Testis (tissue), 3 donors: ENCODE measurements around the gene PRKAR2A. TPM values are rescaled to one million over a fixed set of nuclear protein-coding genes. Genes with fewer than 3 reads are reported as not detected.

Source experiments
- DNase-seq: peaks from one replicate; pipeline ENCODE4 v3.0.0-alpha.2; 2019
- H3K27ac ChIP-seq, 2 donors: fragments of 200-600 bp; sonication (generic); one replicate each; pipeline ENCODE4 v1.5.1; 2019
- H3K27me3 ChIP-seq: fragments of 200-600 bp; sonication (generic); one replicate; pipeline ENCODE4 v1.5.1; 2019
- H3K36me3 ChIP-seq: fragments of 200-600 bp; sonication (generic); one replicate; pipeline ENCODE4 v1.5.1; 2017; ENCODE audit warnings: low read depth; ENCODE audit errors: missing control alignments
- H3K4me1 ChIP-seq: fragments of 200-600 bp; sonication (generic); one replicate; pipeline ENCODE4 v1.5.1; 2019
- H3K4me3 ChIP-seq, 2 donors: fragments of 200-600 bp; sonication (generic); one replicate each; pipeline ENCODE4 v1.5.1; 2017 to 2019
- H3K9me3 ChIP-seq: fragments of 200-600 bp; sonication (generic); one replicate; pipeline ENCODE4 v1.5.1; 2017
- POLR2A ChIP-seq: fragments of 450-650 bp; IDR thresholded peaks from one replicate; pipeline ENCODE4 v1.6.1; 2017; ENCODE audit warnings: antibody characterized with exemption, mild to moderate bottlenecking, moderate library complexity
- WGBS, 2 donors: methylation state at CpG; one replicate each; pipeline ENCODE4 v1.1.5; 2018; 5-methylcytosine and 5-hydroxymethylcytosine counted together
- intact Hi-C: fragments of 100-400 bp; cut with DNase I; formaldehyde crosslinking; loops from one replicate; pipeline ENCODE4 v1.15.1; 2023; ENCODE audit warnings: low total_unique reads
- polyA plus RNA-seq: library from polyadenylated mRNA; stranded (reverse); fragments of 350-450 nt; fragmentation: Illumina TruSeq; extraction: RNeasy Lipid Tissue Mini Kit (QIAGEN cat#74804); gene quantifications from one replicate; pipeline ENCODE4 v1.2.3, GENCODE V29; 2014; ENCODE audit warnings: low read depth, low replicate concordance; ENCODE audit not compliant: insufficient read depth
- total RNA-seq, 2 donors: library from RNA; depleted of rRNA; stranded (reverse); fragments of >200 nt; gene quantifications; one replicate each; pipeline ENCODE4 v1.2.3, GENCODE V29; 2016
- TF ChIP-seq, protein P1 (sequence below), 3 experiments: fragments of 450-650 bp in 2 of 3; fragments of 200-600 bp in 1 of 3; sonication (generic) in 1 of 3; IDR thresholded peaks; one replicate each; pipeline ENCODE4 v1.5.1; 2016 to 2019; ENCODE audit warnings: antibody characterized with exemption in 3 of 3, mild to moderate bottlenecking in 2 of 3, moderate library complexity in 1 of 3

Gene PRKAR2A
- total and polyA plus RNA-seq, 3 donors from 2014 or later: 52.2 to 166 (median 150) TPM

DNA sequence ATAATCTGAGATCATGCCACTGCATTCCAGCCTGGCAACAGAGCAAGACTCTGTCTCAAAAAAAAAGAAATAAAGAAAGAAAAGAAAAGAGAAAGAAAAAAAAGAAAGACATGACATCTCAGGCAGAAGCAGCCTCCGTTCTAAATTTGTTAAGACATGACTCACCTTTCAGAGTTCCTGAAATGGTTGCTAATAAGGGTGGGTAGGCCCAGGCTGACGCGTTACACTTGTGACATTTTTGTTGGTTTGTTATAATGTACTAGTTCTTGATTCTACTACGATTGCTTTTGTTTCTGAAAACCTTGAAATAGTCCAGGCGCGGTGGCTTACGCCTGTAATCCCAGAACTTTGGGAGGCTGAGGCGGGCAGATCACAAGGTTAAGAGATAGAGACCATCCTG lies 30.0 kb upstream of the PRKAR2A start:
- DNase-seq: no peak
- no peaks in the 10 kb centered on the region for H3K36me3 ChIP-seq
- H3K27ac ChIP-seq: no peak overlapping the region
- intact Hi-C loops: no loop called here
- no peaks in the 10 kb centered on the region for H3K9me3 ChIP-seq
- no peak overlapping the region for H3K4me3 ChIP-seq
- 91 to 92% methylated on average over 8 of the region's 8 CpGs for WGBS, 2 donors
- TF ChIP-seq, protein P1, sequence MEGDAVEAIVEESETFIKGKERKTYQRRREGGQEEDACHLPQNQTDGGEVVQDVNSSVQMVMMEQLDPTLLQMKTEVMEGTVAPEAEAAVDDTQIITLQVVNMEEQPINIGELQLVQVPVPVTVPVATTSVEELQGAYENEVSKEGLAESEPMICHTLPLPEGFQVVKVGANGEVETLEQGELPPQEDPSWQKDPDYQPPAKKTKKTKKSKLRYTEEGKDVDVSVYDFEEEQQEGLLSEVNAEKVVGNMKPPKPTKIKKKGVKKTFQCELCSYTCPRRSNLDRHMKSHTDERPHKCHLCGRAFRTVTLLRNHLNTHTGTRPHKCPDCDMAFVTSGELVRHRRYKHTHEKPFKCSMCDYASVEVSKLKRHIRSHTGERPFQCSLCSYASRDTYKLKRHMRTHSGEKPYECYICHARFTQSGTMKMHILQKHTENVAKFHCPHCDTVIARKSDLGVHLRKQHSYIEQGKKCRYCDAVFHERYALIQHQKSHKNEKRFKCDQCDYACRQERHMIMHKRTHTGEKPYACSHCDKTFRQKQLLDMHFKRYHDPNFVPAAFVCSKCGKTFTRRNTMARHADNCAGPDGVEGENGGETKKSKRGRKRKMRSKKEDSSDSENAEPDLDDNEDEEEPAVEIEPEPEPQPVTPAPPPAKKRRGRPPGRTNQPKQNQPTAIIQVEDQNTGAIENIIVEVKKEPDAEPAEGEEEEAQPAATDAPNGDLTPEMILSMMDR (IDR thresholded peaks at IDR 0.05): no peak
- TF ChIP-seq POLR2A: no peak
- no peaks in the 10 kb centered on the region for H3K27me3 ChIP-seq
- no peaks in the 10 kb centered on the region for H3K4me1 ChIP-seq

DNA sequence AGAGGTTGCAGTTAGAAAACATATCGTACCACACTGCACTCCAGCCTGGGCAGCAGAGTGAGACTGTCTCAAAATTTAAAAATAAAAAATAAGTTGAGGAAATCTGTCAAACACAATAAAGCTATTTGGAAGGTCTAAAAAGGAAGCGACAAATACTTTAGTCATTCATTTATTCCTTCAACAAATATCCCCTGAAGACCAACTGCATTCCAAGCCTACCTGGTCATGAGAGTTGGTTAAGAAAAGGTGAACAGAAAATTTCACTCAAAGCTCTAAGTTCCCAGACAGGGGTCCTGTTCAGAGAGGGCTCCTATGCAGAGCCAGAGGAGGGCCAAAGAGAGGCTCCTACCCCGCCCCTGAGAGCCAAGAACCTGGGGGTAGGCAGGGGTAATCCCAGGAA lies 15.4 kb upstream of the PRKAR2A start:
- Histone ChIP-seq H3K27me3 (no peaks in the 10 kb centered on the region), H3K9me3 (no peaks in the 10 kb centered on the region), H3K27ac (no peak overlapping the region), H3K4me3 (no peak overlapping the region), H3K36me3 (no peaks in the 10 kb centered on the region), H3K4me1 (no peaks in the 10 kb centered on the region)
- intact Hi-C loops: no loop called here
- DNase-seq: no peak
- no peak for TF ChIP-seq POLR2A
- TF ChIP-seq, protein P1 (IDR thresholded peaks at IDR 0.05): no peak
- 93 to 94% methylated on average over 3 of the region's 3 CpGs for WGBS, 2 donors

DNA sequence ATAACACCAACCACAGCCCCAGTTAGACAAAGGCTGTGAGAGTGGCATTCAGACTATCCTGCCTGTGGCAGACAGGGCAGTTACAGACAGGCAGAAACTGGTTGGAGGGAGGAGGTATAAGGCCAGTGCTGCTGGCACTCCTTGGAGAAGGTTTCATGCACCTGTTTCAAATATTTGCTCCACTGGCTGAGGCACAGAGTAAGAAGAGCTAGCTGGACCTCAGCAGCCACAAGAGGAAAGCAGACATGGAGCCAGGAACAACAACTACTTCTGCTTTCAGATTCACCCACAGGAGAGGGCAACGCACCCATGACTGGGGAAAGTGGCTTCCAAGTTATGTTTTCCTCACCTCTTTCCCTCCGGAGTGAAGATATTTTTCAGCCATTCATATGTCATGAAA lies 11.5 kb upstream of the PRKAR2A start:
- DNase-seq: no peak
- no peak for TF ChIP-seq POLR2A
- TF ChIP-seq, protein P1 (IDR thresholded peaks at IDR 0.05): no peak
- Histone ChIP-seq H3K4me1 (peaks cover 5% of the 10 kb centered on the region), H3K27ac (no peak overlapping the region), H3K9me3 (no peaks in the 10 kb centered on the region), H3K36me3 (no peaks in the 10 kb centered on the region), H3K4me3 (no peak overlapping the region), H3K27me3 (no peaks in the 10 kb centered on the region)
- intact Hi-C loops: no loop called here
- 87 to 91% methylated on average over 2 of the region's 2 CpGs for WGBS, 2 donors

- Histone ChIP-seq H3K4me1 (peaks cover 5% of the 10 kb centered on the region), H3K27me3 (no peaks in the 10 kb centered on the region), H3K4me3 (no peak overlapping the region), H3K36me3 (no peaks in the 10 kb centered on the region), H3K9me3 (no peaks in the 10 kb centered on the region), H3K27ac (no peak overlapping the region)
- TF ChIP-seq, protein P1 (IDR thresholded peaks at IDR 0.05): no peak
- TF ChIP-seq POLR2A: no peak
- DNase-seq: no peak
- intact Hi-C loops: no loop called here
- 63 to 81% methylated on average over 2 of the region's 2 CpGs for WGBS, 2 donors
Measured at GRCh38 chr3:48858709-48859108, 11.0 kb upstream of the PRKAR2A start.

- no peak for DNase-seq
- no peak overlapping the region for H3K27ac ChIP-seq
- H3K36me3 ChIP-seq: no peaks in the 10 kb centered on the region
- peaks cover 5% of the 10 kb centered on the region for H3K4me1 ChIP-seq
- intact Hi-C loops: no loop called here
- WGBS, 2 donors: 77 to 84% methylated on average over 2 of the region's 2 CpGs
- TF ChIP-seq POLR2A: no peak
- TF ChIP-seq, protein P1 (IDR thresholded peaks at IDR 0.05): no peak
- H3K9me3 ChIP-seq: no peaks in the 10 kb centered on the region
- H3K27me3 ChIP-seq: no peaks in the 10 kb centered on the region
- H3K4me3 ChIP-seq: no peak overlapping the region
Measured at GRCh38 chr3:48857641-48858040, 10.0 kb upstream of the PRKAR2A start.
